ENCODE results near the gene CCDC13.

CCDC13 gene

GRCh38 chr3:42804106-42804830, 31.2 kb upstream of the CCDC13 start, which contains the start of gene HIGD1A:
HIGD1A (minus strand) TSS chr3:42804490; CDS start chr3:42794253, 10,237 bp downstream.
- peak; percentile 71 for DNase-seq (ENCODE audit: low read depth)
- TF ChIP-seq CTCF (IDR thresholded peaks at IDR 0.05; ENCODE audit: control insufficient read depth, insufficient read depth, low read depth, low read length, missing control alignments), result no peak
- peak within 1 kb of the TSS; percentile 67 for H3K4me3 ChIP-seq (ENCODE audit: control insufficient read depth, low read depth, low read length)

- no peak for TF ChIP-seq CTCF (IDR thresholded peaks at IDR 0.05; ENCODE audit: control insufficient read depth, insufficient read depth, low read depth, low read length, missing control alignments)
- H3K4me3 ChIP-seq (ENCODE audit: control insufficient read depth, low read depth, low read length), result peak overlapping the region; percentile 67
- DNase-seq (ENCODE audit: low read depth), result no peak
Measured at GRCh38 chr3:42803414-42804105, 30.5 kb upstream of the CCDC13 start.

GRCh38 chr3:42802876-42803413, 29.9 kb upstream of the CCDC13 start:
- DNase-seq (ENCODE audit: low read depth), result no peak
- TF ChIP-seq CTCF (IDR thresholded peaks at IDR 0.05; ENCODE audit: control insufficient read depth, insufficient read depth, low read depth, low read length, missing control alignments), result no peak

DNA sequence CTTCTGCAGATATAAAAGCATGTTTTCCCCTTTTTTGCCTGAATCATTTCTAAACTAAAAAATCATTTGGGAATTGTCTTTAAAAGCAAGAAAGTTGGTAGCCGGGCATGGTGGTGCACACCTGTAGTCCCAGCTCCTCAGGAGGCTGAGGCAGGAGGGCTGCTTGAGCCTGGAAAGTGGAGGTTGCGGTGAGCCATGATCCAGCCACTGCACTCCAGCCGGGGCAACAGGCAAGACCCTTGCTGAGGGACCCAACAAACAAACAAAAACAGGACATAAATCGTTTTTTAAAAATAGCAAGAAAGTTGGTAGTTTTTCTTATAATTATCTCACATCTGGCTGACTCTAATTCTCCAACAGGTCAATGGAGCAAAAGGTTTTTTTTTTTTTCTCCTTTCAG, 28.7 kb upstream of the CCDC13 start:
- TF ChIP-seq CTCF (IDR thresholded peaks at IDR 0.05; ENCODE audit: control insufficient read depth, insufficient read depth, low read depth, low read length, missing control alignments), result no peak
- no peak for DNase-seq (ENCODE audit: low read depth)
- no peak overlapping the region for H3K4me3 ChIP-seq (ENCODE audit: control insufficient read depth, low read depth, low read length)

More at GRCh38 chr3:42802876-42803413, 29.9 kb upstream of the CCDC13 start:
- peak overlapping the region; percentile 67 for H3K4me3 ChIP-seq (ENCODE audit: control insufficient read depth, low read depth, low read length)

GRCh38 chr3:42801048-42801620, 28.1 kb upstream of the CCDC13 start:
- H3K4me3 ChIP-seq (ENCODE audit: control insufficient read depth, low read depth, low read length), result no peak overlapping the region
- no peak for DNase-seq (ENCODE audit: low read depth)
- no peak for TF ChIP-seq CTCF (IDR thresholded peaks at IDR 0.05; ENCODE audit: control insufficient read depth, insufficient read depth, low read depth, low read length, missing control alignments)

DNA sequence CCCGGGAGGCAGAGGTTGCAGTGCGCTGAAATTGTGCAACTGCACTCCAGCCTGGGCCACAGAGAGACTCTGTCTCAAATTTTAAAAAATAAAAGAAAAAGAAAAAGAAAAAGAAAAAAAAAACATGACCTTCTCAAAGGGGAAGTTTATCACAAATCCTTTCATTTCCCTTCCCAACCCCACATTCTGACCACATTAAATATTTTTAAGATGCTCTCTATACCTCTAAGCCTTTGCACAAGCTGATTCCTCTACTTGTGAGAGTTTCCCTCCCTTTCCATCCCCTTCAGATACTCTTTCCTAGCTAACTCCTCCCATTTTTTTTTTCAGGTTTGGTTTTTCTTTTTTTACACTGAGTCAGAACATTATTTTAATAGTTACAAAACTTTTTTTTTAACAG, 27.2 kb upstream of the CCDC13 start:
- no peak for TF ChIP-seq CTCF (IDR thresholded peaks at IDR 0.05; ENCODE audit: control insufficient read depth, insufficient read depth, low read depth, low read length, missing control alignments)
- no peak overlapping the region for H3K4me3 ChIP-seq (ENCODE audit: control insufficient read depth, low read depth, low read length)
- DNase-seq (ENCODE audit: low read depth), result no peak
